ENCODE results near the gene ZFYVE9.
A peak's percentile ranks its signal among the peaks of the same experiment; 100 is the strongest.

ZFYVE9 gene

GRCh38 chr1:52368383-52369172 is 226.7 kb downstream of the ZFYVE9 start (continued):
- TF ChIP-seq HOXD13 (CRISPR knock-in tag; IDR thresholded peaks at IDR 0.05; ENCODE audit: borderline replicate concordance), result no peak
- no peak for TF ChIP-seq ZNF140 (tag by site-specific recombination; IDR thresholded peaks at IDR 0.05)
- no peak for TF ChIP-seq HOXA7 (CRISPR knock-in tag; IDR thresholded peaks at IDR 0.05; ENCODE audit: borderline replicate concordance)
- 0 out of 2 replicates have a peak, but pooled peaks have one; percentile 5 for TF ChIP-seq ZNF518A (tag by site-specific recombination; conservative IDR thresholded peaks at IDR 0.05; ENCODE audit: low read depth)
- no peak for TF ChIP-seq PRDM6 (tag by site-specific recombination; IDR thresholded peaks at IDR 0.05)
- TF ChIP-seq ZNF521 (tag by site-specific recombination; IDR thresholded peaks at IDR 0.05), result no peak
- no peak for TF ChIP-seq ZNF664 (tag by site-specific recombination; IDR thresholded peaks at IDR 0.05)
- TF ChIP-seq ZNF561 (tag by site-specific recombination; IDR thresholded peaks at IDR 0.05; ENCODE audit: borderline replicate concordance), result 0 out of 2 replicates have a peak, but pooled peaks have one; percentile 70
- TF ChIP-seq ZNF785 (tag by site-specific recombination; IDR thresholded peaks at IDR 0.05), result no peak
- TF ChIP-seq ZNF112 (tag by site-specific recombination; IDR thresholded peaks at IDR 0.05), result no peak
- TF ChIP-seq ZNF426 (tag by site-specific recombination; IDR thresholded peaks at IDR 0.05), result no peak
- no peak for TF ChIP-seq MYNN (tag by site-specific recombination; IDR thresholded peaks at IDR 0.05; ENCODE audit: borderline replicate concordance)
- no peak for TF ChIP-seq SP7 (tag by site-specific recombination; IDR thresholded peaks at IDR 0.05)
- no peak for TF ChIP-seq ZNF791 (tag by site-specific recombination; IDR thresholded peaks at IDR 0.05)
- TF ChIP-seq SALL2 (tag by site-specific recombination; IDR thresholded peaks at IDR 0.05; ENCODE audit: borderline replicate concordance), result no peak
- peak; percentile 71 for TF ChIP-seq ZIC2 (tag by site-specific recombination; IDR thresholded peaks at IDR 0.05)
- TF ChIP-seq PBX3 (CRISPR knock-in tag; IDR thresholded peaks at IDR 0.05), result no peak
- no peak for TF ChIP-seq ZNF544 (tag by site-specific recombination; IDR thresholded peaks at IDR 0.05)
- TF ChIP-seq ZNF621 (tag by site-specific recombination; IDR thresholded peaks at IDR 0.05), result no peak
- TF ChIP-seq ZEB2 (tag by site-specific recombination; IDR thresholded peaks at IDR 0.05), result no peak
- no peak for TF ChIP-seq ZNF157 (tag by site-specific recombination; IDR thresholded peaks at IDR 0.05)
- 0 out of 2 replicates have a peak, but pooled peaks have one; percentile 41 for TF ChIP-seq ZNF660 (tag by site-specific recombination; IDR thresholded peaks at IDR 0.05)
- no peak for TF ChIP-seq ZNF610 (tag by site-specific recombination; IDR thresholded peaks at IDR 0.05; ENCODE audit: borderline replicate concordance)
- no peak for TF ChIP-seq ZNF513 (tag by site-specific recombination; IDR thresholded peaks at IDR 0.05)
- TF ChIP-seq ZNF529 (tag by site-specific recombination; IDR thresholded peaks at IDR 0.05; ENCODE audit: insufficient replicate concordance), result no peak
- no peak for TF ChIP-seq ZNF302 (tag by site-specific recombination; IDR thresholded peaks at IDR 0.05; ENCODE audit: low read depth)
- no peak for TF ChIP-seq ZNF223 (tag by site-specific recombination; IDR thresholded peaks at IDR 0.05)
- no peak for TF ChIP-seq ZNF837 (tag by site-specific recombination; IDR thresholded peaks at IDR 0.05)
- no peak for TF ChIP-seq ZNF169 (tag by site-specific recombination; IDR thresholded peaks at IDR 0.05)
- TF ChIP-seq ELK4 (IDR thresholded peaks at IDR 0.05; ENCODE audit: borderline replicate concordance, low read depth, low read length), result no peak
- TF ChIP-seq ZNF707 (tag by site-specific recombination; IDR thresholded peaks at IDR 0.05), result no peak

All from HEK293 (cell line).